ENCODE measurements around the gene PPP1R12B.

The PPP1R12B gene

GRCh38 chr1:202433155-202434043 is 84.9 kb downstream of the PPP1R12B start:
- TF ChIP-seq EZH2 (IDR thresholded peaks at IDR 0.05; ENCODE audit: borderline replicate concordance, low read depth, low read length, severe bottlenecking) (no peak), CTCF (IDR thresholded peaks at IDR 0.05; ENCODE audit: borderline replicate concordance, extremely low read depth, low read length, poor library complexity, severe bottlenecking) (no peak)
- DNase-seq = no peak

GRCh38 chr1:202434059-202434458 is 85.6 kb downstream of the PPP1R12B start:
- DNase-seq = no peak
- no peak for TF ChIP-seq EZH2 (IDR thresholded peaks at IDR 0.05; ENCODE audit: borderline replicate concordance, low read depth, low read length, severe bottlenecking)
- no peak for TF ChIP-seq CTCF (IDR thresholded peaks at IDR 0.05; ENCODE audit: borderline replicate concordance, extremely low read depth, low read length, poor library complexity, severe bottlenecking)

More at GRCh38 chr1:202433155-202434043, 84.9 kb downstream of the PPP1R12B start:
- ATAC-seq (ENCODE audit: insufficient read depth, low read depth) = no peak
- no peaks in the 10 kb centered on the region for H3K27me3 ChIP-seq (ENCODE audit: insufficient read depth, low read length, poor library complexity)
- H3K79me2 ChIP-seq (ENCODE audit: insufficient read depth, low read length) = no peaks in the 10 kb centered on the region
- H2AFZ ChIP-seq (ENCODE audit: low read depth, low read length) = no peak overlapping the region
- H3K9me3 ChIP-seq (ENCODE audit: insufficient read depth, low read length, severe bottlenecking) = no peaks in the 10 kb centered on the region
- no peak overlapping the region for H3K4me3 ChIP-seq (ENCODE audit: low read depth in 1 of 2, low read length in 2 of 2)
- H3K4me2 ChIP-seq (ENCODE audit: insufficient read depth, low read length) = no peak overlapping the region
- no peak overlapping the region for H3K9ac ChIP-seq (ENCODE audit: low read depth, low read length)
- H3K27ac ChIP-seq (ENCODE audit: low read length) = no peak overlapping the region
- no peaks in the 10 kb centered on the region for H4K20me1 ChIP-seq (ENCODE audit: insufficient read depth, low read length)
- no peaks in the 10 kb centered on the region for H3K4me1 ChIP-seq (ENCODE audit: insufficient read depth, low read length)
- peaks cover 36% of the 10 kb centered on the region for H3K36me3 ChIP-seq (ENCODE audit: insufficient read depth, low read length)

GRCh38 chr1:202438393-202439174 is 90.1 kb downstream of the PPP1R12B start:
- TF ChIP-seq CTCF (IDR thresholded peaks at IDR 0.05; ENCODE audit: borderline replicate concordance, extremely low read depth, low read length, poor library complexity, severe bottlenecking) = no peak
- no peak for TF ChIP-seq EZH2 (IDR thresholded peaks at IDR 0.05; ENCODE audit: borderline replicate concordance, low read depth, low read length, severe bottlenecking)
- Histone ChIP-seq H3K36me3 (ENCODE audit: insufficient read depth, low read length) (peaks cover 41% of the 10 kb centered on the region), H3K27ac (ENCODE audit: low read length) (no peak overlapping the region), H3K9me3 (ENCODE audit: insufficient read depth, low read length, severe bottlenecking) (no peaks in the 10 kb centered on the region), H2AFZ (ENCODE audit: low read depth, low read length) (no peak overlapping the region), H3K27me3 (ENCODE audit: insufficient read depth, low read length, poor library complexity) (no peaks in the 10 kb centered on the region), H3K4me2 (ENCODE audit: insufficient read depth, low read length) (no peak overlapping the region), H4K20me1 (ENCODE audit: insufficient read depth, low read length) (no peaks in the 10 kb centered on the region), H3K4me3 (ENCODE audit: low read depth in 1 of 2, low read length in 2 of 2) (no peak overlapping the region), H3K4me1 (ENCODE audit: insufficient read depth, low read length) (no peaks in the 10 kb centered on the region), H3K9ac (ENCODE audit: low read depth, low read length) (no peak overlapping the region), H3K79me2 (ENCODE audit: insufficient read depth, low read length) (no peaks in the 10 kb centered on the region)
- DNase-seq (no peak), ATAC-seq (ENCODE audit: insufficient read depth, low read depth) (no peak)

More at GRCh38 chr1:202434059-202434458, 85.6 kb downstream of the PPP1R12B start:
- no peak for ATAC-seq (ENCODE audit: insufficient read depth, low read depth)
- no peak overlapping the region for H3K4me2 ChIP-seq (ENCODE audit: insufficient read depth, low read length)
- no peaks in the 10 kb centered on the region for H3K9me3 ChIP-seq (ENCODE audit: insufficient read depth, low read length, severe bottlenecking)
- H4K20me1 ChIP-seq (ENCODE audit: insufficient read depth, low read length) = no peaks in the 10 kb centered on the region
- no peak overlapping the region for H3K27ac ChIP-seq (ENCODE audit: low read length)
- no peak overlapping the region for H2AFZ ChIP-seq (ENCODE audit: low read depth, low read length)
- no peak overlapping the region for H3K9ac ChIP-seq (ENCODE audit: low read depth, low read length)
- H3K36me3 ChIP-seq (ENCODE audit: insufficient read depth, low read length) = peaks cover 43% of the 10 kb centered on the region
- H3K27me3 ChIP-seq (ENCODE audit: insufficient read depth, low read length, poor library complexity) = no peaks in the 10 kb centered on the region
- no peaks in the 10 kb centered on the region for H3K4me1 ChIP-seq (ENCODE audit: insufficient read depth, low read length)
- H3K4me3 ChIP-seq (ENCODE audit: low read depth in 1 of 2, low read length in 2 of 2) = no peak overlapping the region
- H3K79me2 ChIP-seq (ENCODE audit: insufficient read depth, low read length) = no peaks in the 10 kb centered on the region
